Fibroblast of skin of right quadriceps (primary cell): Measurements from ENCODE around the gene TNIK.
A peak's percentile ranks its signal among the peaks of the same experiment; 100 is the strongest.

Experiments used
- DNase-seq: peaks from one replicate; pipeline ENCODE4 v3.0.0-alpha.2; 2013

Gene TNIK

GRCh38 chr3:171459942-171460724 is at the start of gene TNIK:
Gene TNIK (minus strand): TSS chr3:171460405. CDS start chr3:171460063, 342 bp downstream.
- peak; percentile 79 for DNase-seq

GRCh38 chr3:171508676-171509075 is 48.5 kb upstream of the TNIK start:
- no peak for DNase-seq

GRCh38 chr3:171508206-171508605 is 48.0 kb upstream of the TNIK start:
- DNase-seq: no peak

- no peak for DNase-seq
Observed at GRCh38 chr3:171506743-171507319, 46.6 kb upstream of the TNIK start.

GRCh38 chr3:171505822-171506333 is 45.7 kb upstream of the TNIK start:
- DNase-seq: no peak

GRCh38 chr3:171504376-171504775 is 44.2 kb upstream of the TNIK start:
- DNase-seq: no peak

- DNase-seq: no peak
Observed at GRCh38 chr3:171503817-171504216, 43.6 kb upstream of the TNIK start.

- no peak for DNase-seq
Observed at GRCh38 chr3:171498921-171499320, 38.7 kb upstream of the TNIK start.

GRCh38 chr3:171497468-171497867 is 37.3 kb upstream of the TNIK start:
- no peak for DNase-seq

- DNase-seq: no peak
Observed at GRCh38 chr3:171495413-171495812, 35.2 kb upstream of the TNIK start.

- no peak for DNase-seq
Observed at GRCh38 chr3:171494457-171495109, 34.4 kb upstream of the TNIK start.

GRCh38 chr3:171491361-171491760 is 31.2 kb upstream of the TNIK start:
- no peak for DNase-seq

GRCh38 chr3:171490901-171491300 is 30.7 kb upstream of the TNIK start:
- DNase-seq: no peak

- no peak for DNase-seq
Observed at GRCh38 chr3:171489348-171489747, 29.1 kb upstream of the TNIK start.

GRCh38 chr3:171488479-171488878 is 28.3 kb upstream of the TNIK start:
- DNase-seq: no peak

GRCh38 chr3:171487382-171487781 is 27.2 kb upstream of the TNIK start:
- no peak for DNase-seq

GRCh38 chr3:171485338-171485737 is 25.1 kb upstream of the TNIK start:
- no peak for DNase-seq

GRCh38 chr3:171481011-171481410 is 20.8 kb upstream of the TNIK start:
- DNase-seq: no peak

- no peak for DNase-seq
Observed at GRCh38 chr3:171480526-171480925, 20.3 kb upstream of the TNIK start.

GRCh38 chr3:171476532-171477102 is 16.4 kb upstream of the TNIK start:
- DNase-seq: no peak

GRCh38 chr3:171472552-171472951 is 12.3 kb upstream of the TNIK start:
- no peak for DNase-seq

GRCh38 chr3:171470714-171471227 is 10.6 kb upstream of the TNIK start:
- no peak for DNase-seq

GRCh38 chr3:171469376-171469775 is 9.2 kb upstream of the TNIK start:
- DNase-seq: no peak
